ENCODE measurements around the gene SDR42E2. TPM values are rescaled to one million over a fixed set of nuclear protein-coding genes. Genes with fewer than 3 reads are reported as not detected.

Gene SDR42E2
- polyA plus RNA-seq, 1 of the 3 experiments (the other 2 are of a cell fraction) = not detected

- no peak overlapping the region for H3K4me2 ChIP-seq
- H3K9me3 ChIP-seq = no peaks in the 10 kb centered on the region
- no peaks in the 10 kb centered on the region for H3K79me2 ChIP-seq (ENCODE audit: insufficient read depth)
- peaks cover 0 to 3% of the 10 kb centered on the region in 2 experiments; a peak in 1 of 4 replicates for H3K4me1 ChIP-seq (ENCODE audit: control insufficient read depth in 1 of 2, insufficient read depth in 2 of 2, low read depth in 1 of 2, low read length in 1 of 2)
- POLR2A ChIA-PET = no interaction called here
- no peak for DNase-seq
- H3K27ac ChIP-seq (ENCODE audit: low read depth in 2 of 2, low read length in 1 of 2) = no peak overlapping the region
- CTCF ChIA-PET = no interaction called here
- no peak overlapping the region for H3K9ac ChIP-seq
- no peaks in the 10 kb centered on the region for H4K20me1 ChIP-seq (ENCODE audit: insufficient read depth)
- no peaks in the 10 kb centered on the region for H3F3A ChIP-seq (replicated peaks; ENCODE audit: insufficient read depth)
- TF ChIP-seq TEAD4 (IDR thresholded peaks at IDR 0.05; ENCODE audit: borderline replicate concordance, insufficient read depth) = no peak
- TF ChIP-seq EP300 (IDR thresholded peaks at IDR 0.05; ENCODE audit: borderline replicate concordance in 1 of 2, low read depth in 1 of 2, low read length in 1 of 2) = no peak
- TF ChIP-seq IRF3 (IDR thresholded peaks at IDR 0.05; ENCODE audit: low read depth, low read length) = no peak
- no peak for TF ChIP-seq NRF1 (IDR thresholded peaks at IDR 0.05; ENCODE audit: low read depth, low read length)
- TF ChIP-seq FOSL2 (IDR thresholded peaks at IDR 0.05; ENCODE audit: borderline replicate concordance, low read depth) = no peak
- TF ChIP-seq USF1 (IDR thresholded peaks at IDR 0.05; ENCODE audit: borderline replicate concordance, low read depth) = no peak
- TF ChIP-seq TCF12 (IDR thresholded peaks at IDR 0.05) = no peak
- TF ChIP-seq PBX3 (IDR thresholded peaks at IDR 0.05) = no peak
- no peak for TF ChIP-seq FOXM1 (IDR thresholded peaks at IDR 0.05; ENCODE audit: low read depth)
- no peak for TF ChIP-seq SIN3A (IDR thresholded peaks at IDR 0.05; ENCODE audit: borderline replicate concordance, low read depth, low read length)
- no peak for TF ChIP-seq SMC3 (IDR thresholded peaks at IDR 0.05; ENCODE audit: low read depth, low read length)
- no peak for TF ChIP-seq CTCF (IDR thresholded peaks at IDR 0.05)
- TF ChIP-seq MAX (IDR thresholded peaks at IDR 0.05; ENCODE audit: low read depth) = no peak
- no peak for TF ChIP-seq RXRA (IDR thresholded peaks at IDR 0.05; ENCODE audit: borderline replicate concordance, low read depth)
- no peak for TF ChIP-seq RFX5 (IDR thresholded peaks at IDR 0.05; ENCODE audit: low read length)
- no peak for TF ChIP-seq RAD21 (IDR thresholded peaks at IDR 0.05; ENCODE audit: low read length)
- no peaks in the 10 kb centered on the region; the same call in 1 of the 2 replicates for H3K27me3 ChIP-seq (ENCODE audit: insufficient read depth)
- H2AFZ ChIP-seq (ENCODE audit: low read depth) = no peak overlapping the region
- no peak overlapping the region for H3K4me3 ChIP-seq (ENCODE audit: low read depth in 2 of 2, low read length in 1 of 2)
- H3K36me3 ChIP-seq (replicated peaks in 1 of 2; ENCODE audit: control insufficient read depth in 1 of 2, insufficient read depth in 2 of 2, low read length in 1 of 2) = no peaks in the 10 kb centered on the region
- no peaks in the 10 kb centered on the region for H3K9me2 ChIP-seq
Measured at GRCh38 chr16:22122239-22122638, 40.1 kb upstream of the SDR42E2 start.

Data from SK-N-SH (cell line).